ENCODE results near the gene CAND2. TPM values are rescaled to one million over a fixed set of nuclear protein-coding genes. Genes with fewer than 3 reads are reported as not detected.
"Not testable (repeated sequence)": the region's sequence is repeated elsewhere in the genome, so short reads cannot be mapped to it uniquely, and the experiment has no call there.

CAND2 gene
- total RNA-seq, 1 donor from 2014 or later: 1.2 TPM

- no peak for DNase-seq (ENCODE audit: low read depth in 2 of 2)
Measured at GRCh38 chr3:12771236-12771635, 25.2 kb upstream of the CAND2 start.

GRCh38 chr3:12772462-12772861, 24.0 kb upstream of the CAND2 start:
- no peak for DNase-seq (ENCODE audit: low read depth in 2 of 2)

- peak in 1 of 2 donors; percentile 31 for DNase-seq (ENCODE audit: low read depth in 2 of 2)
Measured at GRCh38 chr3:12773030-12773709, 23.3 kb upstream of the CAND2 start.

- DNase-seq (ENCODE audit: low read depth in 2 of 2): no peak
Measured at GRCh38 chr3:12773710-12774086, 22.8 kb upstream of the CAND2 start.

GRCh38 chr3:12774619-12775018, 21.9 kb upstream of the CAND2 start:
- DNase-seq (ENCODE audit: low read depth in 2 of 2): no peak

GRCh38 chr3:12775226-12775625, 21.3 kb upstream of the CAND2 start:
- no peak for DNase-seq (ENCODE audit: low read depth in 2 of 2)

GRCh38 chr3:12775970-12776369, 20.5 kb upstream of the CAND2 start:
- not testable (repeated sequence) for DNase-seq (ENCODE audit: low read depth in 2 of 2)

GRCh38 chr3:12777171-12777570, 19.3 kb upstream of the CAND2 start:
- no peak for DNase-seq (ENCODE audit: low read depth in 2 of 2)

GRCh38 chr3:12780751-12781150, 15.7 kb upstream of the CAND2 start:
- DNase-seq (ENCODE audit: low read depth in 2 of 2): no peak

- no peak for DNase-seq (ENCODE audit: low read depth in 2 of 2)
Measured at GRCh38 chr3:12782172-12782815, 14.2 kb upstream of the CAND2 start.

- no peak for DNase-seq (ENCODE audit: low read depth in 2 of 2)
Measured at GRCh38 chr3:12785096-12785495, 11.4 kb upstream of the CAND2 start.

GRCh38 chr3:12787346-12787745, 9.1 kb upstream of the CAND2 start:
- DNase-seq (ENCODE audit: low read depth in 2 of 2): peak in 1 of 2 donors; percentile 56

- not testable (repeated sequence) for DNase-seq (ENCODE audit: low read depth in 2 of 2)
Measured at GRCh38 chr3:12787967-12788690, 8.4 kb upstream of the CAND2 start.

- no peak for DNase-seq (ENCODE audit: low read depth in 2 of 2)
Measured at GRCh38 chr3:12791430-12791829, 5.0 kb upstream of the CAND2 start.

- DNase-seq (ENCODE audit: low read depth in 2 of 2): no peak
Measured at GRCh38 chr3:12793701-12794100, 2.8 kb upstream of the CAND2 start.

- DNase-seq (ENCODE audit: low read depth in 2 of 2): no peak
Measured at GRCh38 chr3:12797124-12797891, 828 bp downstream of the CAND2 start.

- no peak for DNase-seq (ENCODE audit: low read depth in 2 of 2)
Measured at GRCh38 chr3:12797892-12798558, 1.5 kb downstream of the CAND2 start.

GRCh38 chr3:12798559-12799179, 2.2 kb downstream of the CAND2 start:
- DNase-seq (ENCODE audit: low read depth in 2 of 2): no peak

GRCh38 chr3:12799525-12800440, 3.3 kb downstream of the CAND2 start:
- no peak for DNase-seq (ENCODE audit: low read depth in 2 of 2)

GRCh38 chr3:12803371-12803770, 6.9 kb downstream of the CAND2 start:
- no peak for DNase-seq (ENCODE audit: low read depth in 2 of 2)
